HG03175 (cell line): ENCODE results near the gene ZNF609.
A peak's percentile ranks its signal among the peaks of the same experiment; 100 is the strongest.

Experiments
- ATAC-seq: cut with Tn5 transposase; IDR thresholded peaks from one replicate; pipeline ENCODE4 v1.9.1; 2021; ENCODE audit warnings: mild to moderate bottlenecking, moderate library complexity; ENCODE audit not compliant: unreplicated experiment

ZNF609 gene, protein sequence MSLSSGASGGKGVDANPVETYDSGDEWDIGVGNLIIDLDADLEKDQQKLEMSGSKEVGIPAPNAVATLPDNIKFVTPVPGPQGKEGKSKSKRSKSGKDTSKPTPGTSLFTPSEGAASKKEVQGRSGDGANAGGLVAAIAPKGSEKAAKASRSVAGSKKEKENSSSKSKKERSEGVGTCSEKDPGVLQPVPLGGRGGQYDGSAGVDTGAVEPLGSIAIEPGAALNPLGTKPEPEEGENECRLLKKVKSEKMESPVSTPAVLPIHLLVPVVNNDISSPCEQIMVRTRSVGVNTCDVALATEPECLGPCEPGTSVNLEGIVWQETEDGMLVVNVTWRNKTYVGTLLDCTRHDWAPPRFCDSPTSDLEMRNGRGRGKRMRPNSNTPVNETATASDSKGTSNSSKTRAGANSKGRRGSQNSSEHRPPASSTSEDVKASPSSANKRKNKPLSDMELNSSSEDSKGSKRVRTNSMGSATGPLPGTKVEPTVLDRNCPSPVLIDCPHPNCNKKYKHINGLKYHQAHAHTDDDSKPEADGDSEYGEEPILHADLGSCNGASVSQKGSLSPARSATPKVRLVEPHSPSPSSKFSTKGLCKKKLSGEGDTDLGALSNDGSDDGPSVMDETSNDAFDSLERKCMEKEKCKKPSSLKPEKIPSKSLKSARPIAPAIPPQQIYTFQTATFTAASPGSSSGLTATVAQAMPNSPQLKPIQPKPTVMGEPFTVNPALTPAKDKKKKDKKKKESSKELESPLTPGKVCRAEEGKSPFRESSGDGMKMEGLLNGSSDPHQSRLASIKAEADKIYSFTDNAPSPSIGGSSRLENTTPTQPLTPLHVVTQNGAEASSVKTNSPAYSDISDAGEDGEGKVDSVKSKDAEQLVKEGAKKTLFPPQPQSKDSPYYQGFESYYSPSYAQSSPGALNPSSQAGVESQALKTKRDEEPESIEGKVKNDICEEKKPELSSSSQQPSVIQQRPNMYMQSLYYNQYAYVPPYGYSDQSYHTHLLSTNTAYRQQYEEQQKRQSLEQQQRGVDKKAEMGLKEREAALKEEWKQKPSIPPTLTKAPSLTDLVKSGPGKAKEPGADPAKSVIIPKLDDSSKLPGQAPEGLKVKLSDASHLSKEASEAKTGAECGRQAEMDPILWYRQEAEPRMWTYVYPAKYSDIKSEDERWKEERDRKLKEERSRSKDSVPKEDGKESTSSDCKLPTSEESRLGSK (N-terminal part only)

DNA sequence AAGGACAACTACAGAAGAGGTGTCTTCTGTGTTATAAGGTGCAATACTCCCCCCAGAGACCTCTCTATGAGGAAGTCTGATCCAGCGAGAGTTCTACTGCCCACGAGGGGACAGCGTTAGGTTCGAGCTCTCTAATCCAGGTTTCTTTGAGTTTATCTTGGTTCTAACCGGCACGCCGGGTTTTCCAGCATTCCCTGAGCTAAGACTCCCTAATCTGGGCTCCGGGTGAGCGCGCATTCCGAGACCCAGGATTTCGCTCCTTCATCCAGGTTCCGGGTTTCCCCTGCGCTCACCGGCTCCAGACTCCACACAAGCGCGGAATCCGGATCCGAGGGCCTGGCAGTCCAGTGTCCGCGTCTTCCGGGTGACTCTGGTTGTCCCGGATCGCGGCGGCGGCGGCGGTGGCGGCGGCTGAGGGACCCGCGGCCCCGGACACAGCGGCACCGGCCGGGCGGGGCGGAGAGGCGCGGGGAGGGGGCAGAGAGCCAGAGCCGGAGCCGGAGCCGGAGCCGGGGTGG is at the start of gene ZNF609:
Gene ZNF609 (plus strand): TSS at position 373 of the 518 bp plus-strand sequence. CDS start 38,842 bp downstream, outside the sequence.
- ATAC-seq: peak; percentile 58

DNA sequence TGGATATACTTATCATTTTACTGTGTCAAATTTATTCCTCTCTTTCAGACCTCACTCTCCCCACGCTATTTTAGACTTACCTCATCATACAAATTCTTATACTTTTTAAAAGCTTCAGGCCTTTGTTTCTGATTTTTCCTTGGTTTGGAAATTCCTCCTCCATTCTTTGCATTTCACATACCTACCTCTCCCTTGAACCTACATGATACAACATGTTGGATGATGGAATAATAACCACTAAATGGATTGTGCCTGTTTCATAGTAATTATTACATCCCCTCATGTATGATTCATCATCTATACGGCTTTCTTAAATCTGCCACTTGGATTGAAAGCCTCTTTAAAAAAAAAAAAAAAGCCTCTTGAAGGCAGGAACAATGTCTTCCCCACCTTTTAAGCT is 48.2 kb upstream of the ZNF609 start:
- no peak for ATAC-seq

DNA sequence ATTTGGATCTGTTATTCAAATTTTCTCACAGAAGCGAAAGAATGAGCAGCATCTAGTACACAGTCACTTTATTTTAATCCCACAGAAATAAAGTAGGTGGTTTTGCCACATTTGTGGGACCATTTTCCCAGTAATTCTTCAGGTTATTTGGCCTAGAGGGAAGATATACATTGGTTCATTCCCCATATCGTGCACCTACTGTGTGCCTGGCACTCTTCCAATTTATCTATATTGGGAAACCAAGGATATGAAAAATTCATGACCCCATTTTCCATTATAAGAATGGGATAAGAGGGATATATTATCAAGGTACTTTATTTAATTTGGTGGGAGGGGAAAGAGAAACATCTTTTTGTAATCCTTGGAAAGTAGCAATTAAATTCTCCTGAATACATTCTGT is 37.7 kb upstream of the ZNF609 start:
- no peak for ATAC-seq

DNA sequence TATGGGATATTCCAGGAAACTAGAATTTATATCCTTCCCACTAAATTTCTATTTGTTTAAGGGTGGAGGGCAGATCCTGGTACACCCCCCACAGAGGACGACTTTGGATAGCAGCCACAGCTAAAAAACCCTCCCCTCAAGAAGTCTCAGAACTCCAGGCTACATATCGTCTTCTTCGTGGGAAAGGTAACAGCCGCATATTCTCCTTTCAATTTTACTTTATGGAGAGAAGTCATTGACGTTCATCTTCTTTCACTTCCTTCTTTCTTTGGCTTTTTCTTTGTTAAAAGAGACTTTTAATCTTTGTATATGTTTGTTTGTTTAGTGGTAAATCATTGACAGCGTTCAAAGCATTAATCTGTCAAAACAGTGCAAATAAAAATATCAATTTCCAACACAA is 36.4 kb upstream of the ZNF609 start:
- no peak for ATAC-seq

DNA sequence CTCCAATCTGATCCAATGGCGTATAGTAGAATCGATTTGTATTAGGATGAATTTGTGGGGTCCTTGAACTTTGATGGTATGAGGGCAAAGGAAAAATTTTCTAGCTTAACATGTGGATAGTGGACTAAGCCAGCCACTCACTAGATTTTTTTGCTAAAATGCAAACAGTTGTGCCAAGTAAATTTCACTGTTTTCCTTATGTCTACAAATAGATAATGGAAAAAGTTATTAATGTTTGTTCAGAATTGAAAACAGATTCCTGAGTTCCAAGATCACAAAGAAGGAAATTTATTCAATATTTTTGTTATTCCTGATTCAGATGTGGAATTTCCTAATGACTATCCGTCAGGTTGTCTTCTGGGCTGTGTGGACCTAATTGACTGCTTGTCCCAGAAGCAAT is 35.2 kb upstream of the ZNF609 start:
- ATAC-seq: no peak

DNA sequence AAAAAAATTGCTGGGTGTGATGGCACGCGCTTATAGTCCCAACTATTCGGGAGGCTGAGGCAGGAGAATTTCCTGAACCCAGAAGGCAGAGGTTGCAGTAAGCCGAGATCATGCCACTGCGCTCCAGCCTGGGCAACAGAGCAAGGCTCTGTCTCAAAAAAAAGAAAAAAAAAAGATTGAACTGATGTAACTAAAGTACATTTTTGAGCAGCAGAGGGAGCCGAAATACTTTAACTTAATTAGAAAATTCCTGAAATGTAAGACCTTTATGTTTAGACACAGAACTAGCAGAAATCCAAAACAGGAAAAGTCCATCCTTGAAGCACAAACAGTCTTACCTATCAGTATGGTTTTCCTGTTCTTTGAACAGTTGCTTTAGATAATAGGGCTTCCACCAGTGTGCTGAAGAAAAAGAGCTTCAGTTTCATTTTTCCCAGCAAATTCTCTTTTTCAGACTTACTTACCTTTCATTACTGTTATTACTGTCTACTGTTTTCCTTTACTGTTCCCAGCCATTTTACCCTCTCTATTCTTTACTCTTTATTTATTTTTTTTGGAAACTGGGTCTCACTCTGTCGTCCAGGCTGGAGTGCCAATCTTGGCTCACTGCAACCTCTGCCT is 33.4 kb upstream of the ZNF609 start:
- no peak for ATAC-seq

DNA sequence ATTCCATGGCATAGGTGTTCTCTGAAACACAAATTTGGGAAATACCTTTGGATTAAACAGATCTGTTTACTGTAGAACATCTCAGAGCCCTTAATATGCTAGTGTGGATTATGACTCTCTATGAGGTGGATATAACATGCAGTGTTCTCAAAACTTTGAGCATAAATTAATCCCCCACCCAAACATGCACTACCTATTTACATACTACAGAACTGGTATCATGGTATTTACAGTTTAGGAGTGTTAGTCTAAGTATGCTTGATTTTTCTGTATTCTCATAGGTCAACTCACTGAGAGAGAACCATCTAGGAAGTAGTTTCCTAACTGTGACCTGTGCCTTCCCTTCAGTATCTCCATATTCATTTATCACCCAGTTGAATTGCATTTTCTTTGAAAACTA is 30.9 kb upstream of the ZNF609 start:
- ATAC-seq: no peak

DNA sequence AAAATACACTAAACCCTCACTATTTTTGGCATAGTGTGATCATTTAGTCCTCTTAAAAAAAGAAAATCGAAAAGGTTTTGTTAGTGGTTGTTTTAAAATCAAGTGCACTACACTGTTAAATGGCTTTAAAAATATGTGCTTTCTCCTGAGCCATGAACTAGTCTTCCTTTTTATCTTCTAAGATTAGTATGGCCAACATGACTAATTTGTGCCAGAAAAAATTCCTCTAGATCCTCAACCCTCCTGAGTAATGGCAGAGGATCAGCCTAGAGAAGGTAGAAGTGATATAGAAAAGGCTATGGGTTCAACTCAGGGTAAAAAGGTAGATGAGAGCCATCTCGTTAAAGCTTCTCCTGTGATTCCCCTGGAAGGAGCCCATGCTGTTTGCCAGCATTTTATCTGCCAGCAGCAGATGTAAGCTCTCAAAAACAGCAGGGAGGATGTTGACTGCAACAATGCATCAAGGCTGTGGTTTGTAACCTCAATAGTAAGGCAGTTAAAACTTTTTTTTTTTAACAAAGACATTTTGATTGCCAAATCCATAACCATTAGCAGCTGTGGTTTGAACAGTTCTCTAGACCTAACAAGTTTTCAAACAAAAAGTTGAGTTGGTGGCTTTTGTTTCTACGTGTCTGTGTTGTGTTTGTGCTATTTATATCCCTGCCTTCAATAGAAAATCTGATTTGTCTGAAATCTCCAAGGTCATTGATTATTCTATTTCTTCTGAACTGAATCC is 30.2 kb upstream of the ZNF609 start:
- ATAC-seq: no peak

DNA sequence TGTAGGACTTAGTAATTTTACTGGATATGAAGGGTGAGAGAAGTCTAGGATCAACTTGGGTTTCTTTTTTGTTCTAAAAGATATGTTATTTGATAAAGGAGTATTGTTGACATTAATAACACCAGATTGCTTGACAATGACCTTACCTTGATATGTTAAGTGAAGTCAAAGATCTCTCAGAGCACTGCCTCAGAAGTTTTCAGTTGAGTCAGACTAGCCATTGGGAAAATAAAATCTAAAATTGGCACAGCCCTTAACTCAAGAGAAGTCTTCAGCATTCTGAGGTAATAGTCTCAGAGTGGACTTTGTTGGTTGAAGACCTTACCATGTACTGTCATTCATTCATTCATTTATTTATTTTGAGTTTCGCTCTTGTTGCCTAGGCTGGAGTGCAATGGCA is 22.4 kb upstream of the ZNF609 start:
- ATAC-seq: no peak

DNA sequence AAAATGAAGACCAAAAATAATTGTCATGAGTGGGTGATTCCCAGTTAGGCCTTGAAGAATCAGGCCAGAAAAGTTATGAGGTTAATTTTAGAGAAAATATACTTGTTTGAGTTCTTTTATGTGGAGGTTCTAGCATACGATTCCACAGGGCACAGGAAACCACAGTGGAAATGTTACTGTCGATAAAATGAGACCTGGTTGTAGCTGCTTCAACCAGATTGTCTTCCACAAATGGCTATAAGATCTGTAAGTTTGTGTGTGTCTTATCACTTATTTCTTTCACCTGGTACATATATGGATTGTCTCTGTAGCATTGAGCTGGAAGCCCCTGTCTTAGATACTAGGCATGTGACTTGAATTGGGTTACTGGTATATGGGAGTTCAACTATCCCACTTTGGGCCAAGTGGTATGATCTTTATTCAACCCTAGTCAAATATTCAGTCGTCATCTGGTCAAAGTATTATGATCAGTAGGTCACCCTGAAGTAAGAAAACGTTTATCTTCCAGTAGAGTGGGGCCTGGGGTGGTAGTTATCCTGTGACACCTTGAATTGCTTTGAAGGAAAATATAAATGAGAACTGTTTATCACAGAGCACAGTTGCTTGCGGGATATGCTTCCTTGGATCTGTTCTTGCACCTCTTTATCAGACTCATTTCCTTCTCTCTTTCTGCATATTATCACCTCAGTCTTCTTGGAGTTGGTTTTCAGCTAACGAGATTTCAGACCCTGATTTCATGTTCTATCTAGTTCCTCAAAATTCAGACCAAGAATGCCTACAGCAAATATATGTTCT is 21.5 kb upstream of the ZNF609 start:
- ATAC-seq: no peak

DNA sequence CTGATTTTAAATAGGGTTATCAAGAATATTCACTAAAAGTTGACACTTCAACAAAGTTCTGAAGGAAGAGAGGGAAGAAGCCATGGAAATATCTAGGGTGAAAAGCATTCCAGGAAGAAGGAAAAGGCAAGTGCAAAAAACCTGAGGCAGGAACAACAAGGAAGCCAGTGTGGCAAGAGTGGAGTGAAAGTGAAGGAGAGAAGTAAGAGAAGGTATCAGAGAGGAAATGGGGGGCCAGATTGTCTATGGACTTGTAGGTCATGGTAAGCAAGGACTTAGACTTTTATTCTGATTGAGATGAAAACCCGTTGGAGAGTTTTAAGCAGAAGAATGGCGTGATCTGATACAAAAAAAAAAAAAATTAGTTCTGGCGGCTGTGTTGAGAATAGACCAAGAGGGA is 18.5 kb upstream of the ZNF609 start:
- ATAC-seq: no peak

DNA sequence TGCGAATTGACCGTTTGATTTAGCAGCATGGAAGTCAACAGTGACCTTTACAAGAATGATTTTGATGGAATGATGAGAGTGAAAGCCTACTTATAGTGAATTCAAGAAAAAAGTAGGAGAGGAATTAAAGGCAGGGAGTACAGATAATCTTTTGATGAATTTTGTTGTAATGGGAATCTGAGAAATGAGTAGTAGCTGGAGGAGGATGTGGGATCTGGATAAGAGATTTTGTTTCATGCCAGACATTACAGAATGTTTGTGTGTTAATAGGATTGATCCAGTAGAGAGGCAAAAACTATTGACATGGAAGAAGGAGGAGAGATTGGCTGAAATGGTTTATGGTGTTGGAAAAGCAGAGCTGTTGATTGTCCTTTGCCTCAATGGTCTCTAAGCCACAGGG is 17.4 kb upstream of the ZNF609 start:
- ATAC-seq: no peak

DNA sequence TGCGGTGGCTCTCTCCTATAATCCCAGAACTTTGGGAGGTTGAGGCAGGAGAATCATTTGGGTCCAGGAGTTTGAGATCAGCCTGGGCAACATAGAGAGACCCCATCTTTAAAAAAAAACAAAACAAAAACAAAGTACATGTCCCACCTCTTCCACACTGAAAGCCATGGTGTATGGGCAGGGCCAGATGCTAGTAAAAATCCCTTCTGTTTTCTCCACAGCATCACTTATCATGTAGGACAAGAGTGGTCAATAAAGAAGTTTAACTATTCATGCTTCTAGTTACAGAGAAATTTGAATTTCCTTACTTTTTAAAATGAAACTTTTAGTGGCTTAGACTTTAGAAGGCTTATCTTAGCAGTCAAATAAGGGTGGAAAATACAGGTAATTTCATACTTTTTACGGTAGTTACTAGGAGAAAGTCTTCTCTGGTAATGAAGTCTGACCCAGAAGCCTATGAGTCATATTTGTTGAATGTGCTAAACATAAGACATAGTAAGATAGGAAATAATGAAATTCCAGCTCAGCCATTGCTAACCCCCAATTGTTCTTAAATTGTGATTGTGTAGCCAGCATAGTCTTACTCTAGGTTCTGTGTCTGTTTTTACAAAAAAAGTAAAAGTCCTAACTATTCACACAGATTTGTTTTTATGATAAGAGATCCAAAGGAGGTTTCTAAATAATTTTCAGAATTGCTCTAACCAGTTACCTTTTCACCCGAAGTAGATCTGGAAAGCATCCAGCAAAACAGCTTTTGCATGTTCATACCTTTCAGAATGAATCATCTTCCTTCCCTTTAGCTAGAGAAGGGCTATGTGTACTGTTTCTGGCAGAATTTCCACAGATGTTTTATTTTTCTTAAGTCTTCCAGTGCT is 16.4 kb upstream of the ZNF609 start:
- ATAC-seq: peak; percentile 58

DNA sequence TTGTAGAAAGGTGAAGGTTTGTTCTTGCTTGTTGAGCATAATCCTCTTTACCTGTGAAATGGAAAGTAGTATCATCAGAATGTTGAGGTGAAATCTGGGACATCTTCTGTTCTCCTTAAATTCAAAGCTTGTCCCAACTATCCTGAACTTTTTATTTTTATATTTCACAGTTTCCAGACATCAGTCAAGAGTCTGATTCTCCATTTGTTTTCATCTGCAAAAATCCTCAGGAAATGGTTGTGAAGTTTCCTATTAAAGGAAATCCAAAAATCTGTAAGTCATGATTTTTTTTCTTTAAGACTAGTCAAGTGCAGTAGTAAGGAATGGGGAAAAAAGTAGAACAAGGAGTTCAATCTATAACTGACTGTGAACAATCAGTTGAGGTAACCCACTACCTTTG is 15.5 kb upstream of the ZNF609 start:
- no peak for ATAC-seq

DNA sequence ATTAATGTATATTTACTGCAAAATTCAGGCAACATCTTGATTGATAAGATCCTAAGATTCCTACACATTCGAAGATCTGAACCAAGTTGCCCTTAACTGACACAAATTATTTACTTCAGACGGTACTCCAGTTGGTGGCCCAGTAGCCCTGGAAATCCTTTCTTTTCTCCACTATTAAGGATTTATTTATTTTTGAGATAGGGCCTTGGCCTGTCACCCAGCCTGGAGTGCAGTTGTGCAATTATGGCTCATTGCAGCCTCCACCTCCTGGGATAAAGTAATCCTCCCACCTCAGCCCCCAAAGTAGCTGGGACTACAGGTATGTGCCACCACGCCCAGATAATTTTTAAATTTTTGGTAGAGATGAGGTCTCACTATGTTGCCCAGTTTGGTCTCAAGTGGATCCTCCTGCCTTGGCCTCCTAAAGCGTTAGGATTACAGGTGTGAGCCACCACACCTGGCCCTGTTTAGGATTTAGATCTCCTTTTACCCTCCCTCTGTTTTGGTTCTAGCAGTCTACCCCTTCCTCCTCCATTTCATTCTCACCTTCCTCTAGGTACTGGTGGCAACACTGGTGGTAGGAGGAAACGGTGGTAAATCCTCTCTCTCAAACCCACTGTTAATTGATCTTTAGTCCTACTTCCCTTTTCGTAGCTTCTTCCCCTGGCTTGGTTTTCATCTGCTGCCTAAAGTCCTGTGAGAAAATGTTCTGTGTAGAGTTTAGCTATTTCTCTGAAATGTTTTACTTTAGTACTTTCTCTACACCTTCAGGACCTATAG is 12.7 kb upstream of the ZNF609 start:
- ATAC-seq: peak; percentile 62

DNA sequence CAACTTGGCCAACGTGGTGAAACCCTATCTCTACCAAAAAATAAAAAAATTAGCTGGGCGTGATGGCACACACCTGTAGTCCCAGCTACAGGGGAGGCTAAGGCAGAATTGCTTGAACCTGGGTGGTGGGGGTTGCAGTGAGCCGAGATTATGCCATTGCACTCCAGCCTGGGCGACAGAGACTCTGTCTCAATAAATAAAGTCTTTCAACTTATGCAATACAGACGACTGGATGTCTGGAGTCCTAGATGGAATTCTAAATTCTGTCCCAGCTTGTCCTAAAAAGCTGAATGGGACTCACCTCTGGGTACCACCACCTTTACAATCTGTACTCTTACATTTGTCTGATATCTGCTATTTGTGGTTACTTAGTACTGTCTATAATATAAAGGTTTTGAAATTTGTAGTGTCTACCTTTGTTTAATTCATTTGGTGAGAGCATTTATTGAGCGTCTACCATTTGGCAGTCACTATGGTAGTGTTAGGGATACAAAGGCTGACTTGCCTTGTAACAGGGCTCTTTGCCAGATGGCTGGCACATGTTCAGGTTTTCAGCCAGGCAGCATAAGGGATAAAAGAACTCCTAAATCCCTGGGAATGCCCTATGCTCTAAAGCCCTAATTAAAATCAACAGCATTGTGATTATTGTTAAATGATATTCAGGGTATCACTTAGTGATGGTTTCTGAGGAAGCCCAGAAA is 7.2 kb upstream of the ZNF609 start:
- ATAC-seq: no peak

DNA sequence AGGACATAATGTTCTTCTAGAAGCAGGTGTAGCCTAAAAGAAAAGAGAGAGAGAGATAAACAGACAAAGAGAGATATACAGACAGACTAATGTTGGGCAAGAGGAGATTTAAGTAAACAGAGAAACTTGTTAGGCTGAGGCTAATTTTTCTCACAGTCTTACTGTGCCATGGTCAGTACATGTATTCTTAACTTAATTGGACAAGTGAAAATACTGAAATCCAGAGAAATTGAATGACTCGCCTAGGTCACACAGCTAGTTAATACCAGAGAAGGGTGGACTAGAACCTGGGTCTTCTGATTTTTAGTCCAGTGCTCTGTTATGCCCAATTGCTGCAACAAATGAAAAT is 6.7 kb upstream of the ZNF609 start:
- ATAC-seq: no peak
